K562 (cell line): ENCODE data around the gene PITRM1. TPM values are rescaled to one million over a fixed set of nuclear protein-coding genes. Genes with fewer than 3 reads are reported as not detected.

Experiments
- CEBPG ChIP-seq, 3 experiments: fragments of 200-800 bp in 1 of 3; sonication (Bioruptor generic) in 1 of 3; sonication (generic) in 1 of 3; formaldehyde crosslinking in 1 of 3; IDR thresholded peaks in 2 of 3; conservative IDR thresholded peaks in 1 of 3; 2 replicates each; pipeline versions ENCODE4 v1.6.1 to v1.8.0; 2016 to 2022; ENCODE audit warnings: missing compliant biosample characterization in 2 of 3, missing genetic modification characterization in 2 of 3, mild to moderate bottlenecking in 1 of 3, missing genetic modification reagents in 1 of 3
- CHD2 ChIP-seq: IDR thresholded peaks from 2 replicates; pipeline ENCODE4 v1.6.1; 2011; ENCODE audit warnings: low read depth, low read length
- GABPA ChIP-seq: fragments of 200-800 bp; sonication (Bioruptor generic); conservative IDR thresholded peaks from 2 replicates; pipeline ENCODE4 v1.6.1; 2016; ENCODE audit warnings: low read depth, missing genetic modification characterization, missing compliant biosample characterization
- GATA2 ChIP-seq: sonication (generic); formaldehyde crosslinking; IDR thresholded peaks from 2 replicates; pipeline ENCODE4 v1.4.0; 2020; ENCODE audit warnings: mild to moderate bottlenecking, missing genetic modification reagents
- HCFC1 ChIP-seq: IDR thresholded peaks from 2 replicates; pipeline ENCODE4 v1.6.1; 2012; ENCODE audit warnings: low read depth, low read length, improper control_type of control experiment
- KLF10 ChIP-seq: fragments of 250-450 bp; sonication (Bioruptor Pico); IDR thresholded peaks from 2 replicates; pipeline ENCODE4 v1.6.1; 2021; ENCODE audit warnings: matching md5 sums
- MTA1 ChIP-seq: fragments of 450-650 bp; IDR thresholded peaks from 2 replicates; pipeline ENCODE4 v1.6.1; 2017; ENCODE audit warnings: borderline replicate concordance
- NFXL1 ChIP-seq: fragments of 450-650 bp; formaldehyde crosslinking; IDR thresholded peaks from 2 replicates; pipeline ENCODE4 v1.4.0; 2021; ENCODE audit warnings: mild to moderate bottlenecking
- SMARCA5 ChIP-seq: fragments of 450-650 bp; IDR thresholded peaks from 2 replicates; pipeline ENCODE4 v1.6.1; 2016
- polyA plus RNA-seq, 8 experiments: library from polyadenylated mRNA; depleted of rRNA in 4 of 8; stranded (reverse) in 5 of 8; unstranded in 3 of 8; fragments of >200 nt; fragmentation: Nextera tagmentation in 2 of 8; fragmentation: Illumina TruSeq in 1 of 8; extraction: Ambion mirVana in 2 of 8; extraction: Trizol in 1 of 8; gene quantifications; 2 replicates each; pipeline versions ENCODE4 v1.2.1 to v1.2.3, GENCODE V29; 2011 to 2014; ENCODE audit warnings: inconsistent platforms in 1 of 8, missing spikeins in 1 of 8
- total RNA-seq, 7 experiments: library from RNA; depleted of rRNA in 6 of 7; stranded (reverse); fragments of >200 nt in 6 of 7; fragmentation: Illumina TruSeq in 2 of 7; extraction: Trizol in 2 of 7; gene quantifications; 2 replicates each; pipeline versions ENCODE4 v1.2.1 to v1.2.3, GENCODE V29; 2011 to 2021; ENCODE audit warnings: low replicate concordance in 1 of 7
- TF ChIP-seq, protein P1 (sequence below): fragments of 250-450 bp; sonication (Bioruptor Pico); IDR thresholded peaks from 2 replicates; pipeline ENCODE4 v1.4.0; 2020; ENCODE audit warnings: mild to moderate bottlenecking, moderate library complexity
- TF ChIP-seq, protein P2 (sequence below): fragments of 450-650 bp; formaldehyde crosslinking; conservative IDR thresholded peaks from 2 replicates; pipeline ENCODE4 v1.4.0; 2022; ENCODE audit warnings: mild to moderate bottlenecking, missing genetic modification characterization
- TF ChIP-seq, protein P3 (sequence below): sonication (generic); formaldehyde crosslinking; IDR thresholded peaks from 2 replicates; pipeline ENCODE4 v1.8.0; 2022; ENCODE audit warnings: mild to moderate bottlenecking, missing genetic modification reagents
- TF ChIP-seq, protein P4 (sequence below), 2 experiments: fragments of 450-650 bp in 1 of 2; IDR thresholded peaks; 2 replicates each; pipeline ENCODE4 v1.6.1; 2011 to 2017; ENCODE audit warnings: low read depth in 2 of 2, antibody characterized with exemption in 1 of 2, borderline replicate concordance in 1 of 2, low read length in 1 of 2, mild to moderate bottlenecking in 1 of 2, mixed read lengths in 1 of 2; ENCODE audit not compliant: control insufficient read depth in 1 of 2
- TF ChIP-seq, protein P5 (sequence below): fragments of 250-450 bp; sonication (Bioruptor Pico); IDR thresholded peaks from 2 replicates; pipeline ENCODE4 v1.8.0; 2022; ENCODE audit warnings: inconsistent platforms

Gene PITRM1
- total and polyA plus RNA-seq, 9 of the 15 experiments (the other 6 are each of a cell fraction or from before 2014, with no cell fraction given) = 21.1 to 70.4 (median 39.7) TPM

DNA sequence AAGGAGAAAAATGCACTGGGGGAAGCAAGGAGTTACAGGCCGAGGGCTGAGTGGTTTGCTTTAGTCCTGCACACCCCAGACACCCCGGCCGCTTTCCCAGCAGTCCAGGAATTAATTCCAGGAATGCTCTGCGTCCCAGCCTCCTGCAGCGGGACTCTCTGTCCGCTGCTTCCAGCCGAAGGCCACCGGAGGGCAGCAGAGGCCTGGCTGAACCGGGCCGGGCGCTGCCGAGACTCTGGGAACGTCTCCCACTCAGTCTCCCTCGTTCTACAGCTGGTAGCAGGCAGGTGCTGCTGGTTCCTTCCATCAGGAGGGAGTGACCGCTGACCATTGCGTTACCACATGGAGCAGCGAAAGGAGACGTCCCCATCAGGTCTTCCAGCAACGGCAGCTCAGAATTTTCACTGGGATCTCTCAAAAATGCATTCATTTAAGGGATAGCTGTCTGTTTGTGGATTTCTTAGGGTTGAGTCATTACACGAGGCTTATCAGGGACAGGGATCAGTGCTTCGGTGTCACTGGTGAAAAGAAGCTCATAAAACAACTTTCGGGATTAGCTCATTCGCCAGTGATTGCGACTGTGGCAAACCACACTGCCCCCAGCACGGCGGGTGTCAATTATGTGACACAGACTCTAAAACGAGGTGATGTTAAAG is 24.9 kb upstream of the PITRM1 start (continued):
- TF ChIP-seq CEBPG (CRISPR knock-in tag; IDR thresholded peaks at IDR 0.05) (0 out of 2 replicates have a peak, but pooled peaks have one; percentile 35), CEBPG (tag; conservative IDR thresholded peaks at IDR 0.05 in 1 of 2, IDR thresholded peaks at IDR 0.05 in 1 of 2) (peak; percentile 24 to 88; a peak in 2 of 4 replicates), GATA2 (no peak), NFXL1 (no peak), KLF10 (CRISPR knock-in tag) (no peak), GABPA (tag) (no peak), MTA1 (0 out of 2 replicates have a peak, but pooled peaks have one; percentile 31), SMARCA5 (no peak), HCFC1 (no peak), CHD2 (no peak)
- TF ChIP-seq, protein P1, sequence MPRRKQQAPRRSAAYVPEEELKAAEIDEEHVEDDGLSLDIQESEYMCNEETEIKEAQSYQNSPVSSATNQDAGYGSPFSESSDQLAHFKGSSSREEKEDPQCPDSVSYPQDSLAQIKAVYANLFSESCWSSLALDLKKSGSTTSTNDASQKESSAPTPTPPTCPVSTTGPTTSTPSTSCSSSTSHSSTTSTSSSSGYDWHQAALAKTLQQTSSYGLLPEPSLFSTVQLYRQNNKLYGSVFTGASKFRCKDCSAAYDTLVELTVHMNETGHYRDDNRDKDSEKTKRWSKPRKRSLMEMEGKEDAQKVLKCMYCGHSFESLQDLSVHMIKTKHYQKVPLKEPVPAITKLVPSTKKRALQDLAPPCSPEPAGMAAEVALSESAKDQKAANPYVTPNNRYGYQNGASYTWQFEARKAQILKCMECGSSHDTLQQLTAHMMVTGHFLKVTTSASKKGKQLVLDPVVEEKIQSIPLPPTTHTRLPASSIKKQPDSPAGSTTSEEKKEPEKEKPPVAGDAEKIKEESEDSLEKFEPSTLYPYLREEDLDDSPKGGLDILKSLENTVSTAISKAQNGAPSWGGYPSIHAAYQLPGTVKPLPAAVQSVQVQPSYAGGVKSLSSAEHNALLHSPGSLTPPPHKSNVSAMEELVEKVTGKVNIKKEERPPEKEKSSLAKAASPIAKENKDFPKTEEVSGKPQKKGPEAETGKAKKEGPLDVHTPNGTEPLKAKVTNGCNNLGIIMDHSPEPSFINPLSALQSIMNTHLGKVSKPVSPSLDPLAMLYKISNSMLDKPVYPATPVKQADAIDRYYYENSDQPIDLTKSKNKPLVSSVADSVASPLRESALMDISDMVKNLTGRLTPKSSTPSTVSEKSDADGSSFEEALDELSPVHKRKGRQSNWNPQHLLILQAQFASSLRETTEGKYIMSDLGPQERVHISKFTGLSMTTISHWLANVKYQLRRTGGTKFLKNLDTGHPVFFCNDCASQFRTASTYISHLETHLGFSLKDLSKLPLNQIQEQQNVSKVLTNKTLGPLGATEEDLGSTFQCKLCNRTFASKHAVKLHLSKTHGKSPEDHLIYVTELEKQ (CRISPR knock-in tag) = no peak
- TF ChIP-seq, protein P2, sequence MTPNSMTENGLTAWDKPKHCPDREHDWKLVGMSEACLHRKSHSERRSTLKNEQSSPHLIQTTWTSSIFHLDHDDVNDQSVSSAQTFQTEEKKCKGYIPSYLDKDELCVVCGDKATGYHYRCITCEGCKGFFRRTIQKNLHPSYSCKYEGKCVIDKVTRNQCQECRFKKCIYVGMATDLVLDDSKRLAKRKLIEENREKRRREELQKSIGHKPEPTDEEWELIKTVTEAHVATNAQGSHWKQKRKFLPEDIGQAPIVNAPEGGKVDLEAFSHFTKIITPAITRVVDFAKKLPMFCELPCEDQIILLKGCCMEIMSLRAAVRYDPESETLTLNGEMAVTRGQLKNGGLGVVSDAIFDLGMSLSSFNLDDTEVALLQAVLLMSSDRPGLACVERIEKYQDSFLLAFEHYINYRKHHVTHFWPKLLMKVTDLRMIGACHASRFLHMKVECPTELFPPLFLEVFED (CRISPR knock-in tag) = no peak
- TF ChIP-seq, protein P3, sequence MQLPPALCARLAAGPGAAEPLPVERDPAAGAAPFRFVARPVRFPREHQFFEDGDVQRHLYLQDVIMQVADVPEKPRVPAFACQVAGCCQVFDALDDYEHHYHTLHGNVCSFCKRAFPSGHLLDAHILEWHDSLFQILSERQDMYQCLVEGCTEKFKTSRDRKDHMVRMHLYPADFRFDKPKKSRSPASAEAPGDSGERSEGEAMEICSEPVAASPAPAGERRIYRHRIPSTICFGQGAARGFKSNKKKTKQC (CRISPR knock-in tag) = no peak
- TF ChIP-seq, protein P4, sequence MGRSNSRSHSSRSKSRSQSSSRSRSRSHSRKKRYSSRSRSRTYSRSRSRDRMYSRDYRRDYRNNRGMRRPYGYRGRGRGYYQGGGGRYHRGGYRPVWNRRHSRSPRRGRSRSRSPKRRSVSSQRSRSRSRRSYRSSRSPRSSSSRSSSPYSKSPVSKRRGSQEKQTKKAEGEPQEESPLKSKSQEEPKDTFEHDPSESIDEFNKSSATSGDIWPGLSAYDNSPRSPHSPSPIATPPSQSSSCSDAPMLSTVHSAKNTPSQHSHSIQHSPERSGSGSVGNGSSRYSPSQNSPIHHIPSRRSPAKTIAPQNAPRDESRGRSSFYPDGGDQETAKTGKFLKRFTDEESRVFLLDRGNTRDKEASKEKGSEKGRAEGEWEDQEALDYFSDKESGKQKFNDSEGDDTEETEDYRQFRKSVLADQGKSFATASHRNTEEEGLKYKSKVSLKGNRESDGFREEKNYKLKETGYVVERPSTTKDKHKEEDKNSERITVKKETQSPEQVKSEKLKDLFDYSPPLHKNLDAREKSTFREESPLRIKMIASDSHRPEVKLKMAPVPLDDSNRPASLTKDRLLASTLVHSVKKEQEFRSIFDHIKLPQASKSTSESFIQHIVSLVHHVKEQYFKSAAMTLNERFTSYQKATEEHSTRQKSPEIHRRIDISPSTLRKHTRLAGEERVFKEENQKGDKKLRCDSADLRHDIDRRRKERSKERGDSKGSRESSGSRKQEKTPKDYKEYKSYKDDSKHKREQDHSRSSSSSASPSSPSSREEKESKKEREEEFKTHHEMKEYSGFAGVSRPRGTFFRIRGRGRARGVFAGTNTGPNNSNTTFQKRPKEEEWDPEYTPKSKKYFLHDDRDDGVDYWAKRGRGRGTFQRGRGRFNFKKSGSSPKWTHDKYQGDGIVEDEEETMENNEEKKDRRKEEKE (IDR thresholded peaks at IDR 0.05; ENCODE audit: borderline replicate concordance in 1 of 2, control insufficient read depth in 1 of 2, low read depth in 2 of 2, low read length in 1 of 2) = no peak
- TF ChIP-seq, protein P5, sequence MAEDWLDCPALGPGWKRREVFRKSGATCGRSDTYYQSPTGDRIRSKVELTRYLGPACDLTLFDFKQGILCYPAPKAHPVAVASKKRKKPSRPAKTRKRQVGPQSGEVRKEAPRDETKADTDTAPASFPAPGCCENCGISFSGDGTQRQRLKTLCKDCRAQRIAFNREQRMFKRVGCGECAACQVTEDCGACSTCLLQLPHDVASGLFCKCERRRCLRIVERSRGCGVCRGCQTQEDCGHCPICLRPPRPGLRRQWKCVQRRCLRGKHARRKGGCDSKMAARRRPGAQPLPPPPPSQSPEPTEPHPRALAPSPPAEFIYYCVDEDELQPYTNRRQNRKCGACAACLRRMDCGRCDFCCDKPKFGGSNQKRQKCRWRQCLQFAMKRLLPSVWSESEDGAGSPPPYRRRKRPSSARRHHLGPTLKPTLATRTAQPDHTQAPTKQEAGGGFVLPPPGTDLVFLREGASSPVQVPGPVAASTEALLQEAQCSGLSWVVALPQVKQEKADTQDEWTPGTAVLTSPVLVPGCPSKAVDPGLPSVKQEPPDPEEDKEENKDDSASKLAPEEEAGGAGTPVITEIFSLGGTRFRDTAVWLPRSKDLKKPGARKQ = no peak
